ENCODE measurements around the gene ZDHHC8. TPM values are rescaled to one million over a fixed set of nuclear protein-coding genes. Genes with fewer than 3 reads are reported as not detected.

The ZDHHC8 gene
- total RNA-seq, 1 donor from 2014 or later, result 88.0 TPM

- peaks cover 58% of the 10 kb centered on the region for H3K36me3 ChIP-seq
These were observed 45.5 kb upstream of the ZDHHC8 start for GRCh38 chr22:20086101-20086599.

DNA sequence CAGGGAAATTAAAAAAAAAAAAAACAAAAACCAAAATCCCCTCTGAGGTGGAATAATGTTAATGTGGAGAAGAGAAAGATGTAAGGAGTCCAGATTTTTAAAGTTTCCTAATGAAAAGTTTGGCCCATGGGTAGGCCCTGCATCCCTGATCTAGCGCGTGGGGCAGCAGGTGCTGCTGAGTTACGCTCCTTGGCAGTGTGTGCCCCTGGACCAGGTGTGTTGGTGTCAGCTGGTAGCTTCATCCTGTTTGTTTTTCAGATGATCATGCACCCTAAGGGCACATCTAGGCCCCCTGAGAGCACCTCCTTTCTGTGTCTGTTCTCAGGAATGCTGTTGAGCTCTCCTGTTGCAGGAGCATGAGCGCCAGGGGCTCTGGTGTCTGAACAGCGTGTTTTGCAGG, 44.8 kb upstream of the ZDHHC8 start:
- intact Hi-C loops (cut with DNase I), result no loop called here
- no peak overlapping the region for H3K4me3 ChIP-seq
- H3K27me3 ChIP-seq, result no peaks in the 10 kb centered on the region
- DNase-seq, result no peak
- H3K27ac ChIP-seq, result no peak overlapping the region
- peaks cover 28% of the 10 kb centered on the region for H3K4me1 ChIP-seq
- no peaks in the 10 kb centered on the region for H3K9me3 ChIP-seq
- no peak for ATAC-seq
- no peak for TF ChIP-seq CTCF (IDR thresholded peaks at IDR 0.05)
- H3K36me3 ChIP-seq, result peaks cover 64% of the 10 kb centered on the region

More at GRCh38 chr22:20086101-20086599, 45.5 kb upstream of the ZDHHC8 start:
- no peak for ATAC-seq
- intact Hi-C loops (cut with DNase I), result no loop called here
- no peak overlapping the region for H3K27ac ChIP-seq
- no peak for TF ChIP-seq CTCF (IDR thresholded peaks at IDR 0.05)
- no peak overlapping the region for H3K4me3 ChIP-seq
- H3K27me3 ChIP-seq, result no peaks in the 10 kb centered on the region
- no peaks in the 10 kb centered on the region for H3K9me3 ChIP-seq
- DNase-seq, result no peak
- peaks cover 34% of the 10 kb centered on the region for H3K4me1 ChIP-seq

DNA sequence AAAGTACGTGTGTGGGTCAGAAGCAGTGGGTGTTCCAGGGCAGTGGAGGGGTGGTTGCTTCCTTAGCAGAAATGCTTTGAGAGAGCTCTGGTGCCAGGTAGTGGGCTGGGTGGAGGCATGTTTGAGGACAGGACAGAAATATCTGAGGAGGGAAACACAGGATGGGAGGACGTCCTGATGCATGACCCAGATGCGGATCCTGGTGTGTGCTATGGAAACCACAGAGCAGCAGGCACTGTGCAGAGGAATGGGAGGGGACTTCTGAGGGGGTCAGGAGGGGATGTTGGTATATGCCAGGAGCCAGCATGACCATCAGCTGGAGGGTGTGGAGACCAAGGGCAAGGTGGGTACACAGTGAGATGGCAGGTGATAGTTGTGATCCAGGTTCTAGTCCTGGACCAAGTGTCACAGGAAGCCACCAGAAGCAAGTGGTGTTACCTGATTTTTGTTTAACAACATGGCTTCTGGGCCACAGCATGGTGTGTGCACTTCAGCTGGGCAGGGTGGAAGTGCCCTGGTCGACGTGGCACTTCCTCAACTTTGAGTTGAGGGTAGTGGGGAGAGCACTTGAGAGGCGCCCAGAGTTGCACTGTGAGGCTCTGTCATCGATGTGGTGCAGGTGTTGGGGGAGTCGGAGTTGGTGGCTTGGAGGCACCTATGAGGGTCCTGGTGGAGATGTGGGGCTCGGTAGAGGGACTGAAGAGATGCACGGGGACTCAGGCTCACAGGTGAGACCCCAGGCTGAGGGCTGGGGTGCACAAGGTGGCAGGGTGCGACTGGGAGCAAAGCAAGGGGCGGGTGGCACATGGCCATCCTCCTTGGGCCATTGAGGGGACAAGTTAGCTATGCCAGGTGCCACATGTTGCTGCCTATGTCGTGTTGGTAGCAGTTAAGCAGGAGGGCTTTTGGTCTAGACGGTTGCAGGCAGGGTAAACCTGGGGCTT, 44.0 kb upstream of the ZDHHC8 start:
- intact Hi-C loops (cut with DNase I), result no loop called here
- H3K4me1 ChIP-seq, result peaks cover 25% of the 10 kb centered on the region
- H3K27me3 ChIP-seq, result no peaks in the 10 kb centered on the region
- H3K27ac ChIP-seq, result no peak overlapping the region
- no peak for TF ChIP-seq CTCF (IDR thresholded peaks at IDR 0.05)
- no peaks in the 10 kb centered on the region for H3K9me3 ChIP-seq
- ATAC-seq, result no peak
- no peak overlapping the region for H3K4me3 ChIP-seq
- no peak for DNase-seq
- peaks cover 73% of the 10 kb centered on the region for H3K36me3 ChIP-seq

DNA sequence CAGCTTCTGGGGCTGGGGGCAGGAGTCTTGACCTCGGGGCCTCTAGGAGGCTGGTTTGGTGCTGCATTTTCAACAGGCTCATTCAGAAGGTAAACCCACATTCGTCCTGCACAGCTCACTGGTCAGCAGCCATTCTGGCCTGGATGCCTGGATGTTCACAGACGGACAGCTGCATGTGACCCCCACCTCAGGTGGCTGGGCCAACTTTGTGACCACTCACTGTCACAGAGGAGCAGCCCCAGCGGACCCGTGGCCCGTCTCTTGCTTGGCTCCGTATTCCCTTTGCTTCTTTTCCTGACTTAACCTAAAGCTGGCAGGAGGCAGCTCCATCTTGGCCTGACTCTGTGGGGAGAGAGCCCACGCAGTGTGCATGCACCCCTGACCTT, 43.3 kb upstream of the ZDHHC8 start:
- Histone ChIP-seq H3K4me3 (no peak overlapping the region), H3K4me1 (peaks cover 19% of the 10 kb centered on the region), H3K36me3 (peaks cover 79% of the 10 kb centered on the region), H3K9me3 (no peaks in the 10 kb centered on the region), H3K27me3 (no peaks in the 10 kb centered on the region), H3K27ac (no peak overlapping the region)
- ATAC-seq, result no peak
- TF ChIP-seq CTCF (IDR thresholded peaks at IDR 0.05), result no peak
- intact Hi-C loops (cut with DNase I), result no loop called here
- no peak for DNase-seq

DNA sequence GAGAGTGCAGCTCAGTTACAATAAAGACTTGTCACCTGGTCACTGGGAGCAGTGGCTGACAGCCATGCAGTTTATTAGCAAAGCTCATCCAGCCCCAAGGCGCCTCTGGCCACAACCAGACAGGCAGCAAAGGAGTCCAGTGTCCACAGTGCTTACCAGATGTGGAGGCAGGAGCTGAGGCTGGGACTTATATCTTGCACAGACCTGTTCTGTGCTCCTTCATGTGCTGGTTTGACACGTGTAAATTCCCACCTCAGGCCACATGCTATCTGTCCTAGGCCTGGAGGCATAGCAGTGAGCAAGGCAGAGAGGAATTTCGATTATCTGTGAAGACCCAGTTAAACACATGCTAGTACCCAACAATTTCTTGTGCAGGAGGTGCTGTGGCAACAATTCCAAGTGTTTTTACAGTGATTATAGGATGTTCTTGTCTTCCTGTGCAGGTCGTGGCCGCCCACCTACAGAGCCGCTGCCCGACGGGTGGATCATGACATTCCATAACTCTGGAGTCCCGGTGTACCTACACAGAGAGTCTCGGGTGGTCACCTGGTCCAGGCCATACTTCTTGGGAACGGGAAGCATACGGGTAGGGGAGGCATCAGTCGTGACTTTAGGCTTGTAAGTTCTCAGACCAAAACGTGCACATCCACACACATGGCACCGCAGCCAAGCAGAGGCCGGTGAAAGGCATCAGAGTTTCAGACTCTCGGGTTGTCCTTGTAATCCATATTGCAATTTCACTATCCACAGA, 42.2 kb upstream of the ZDHHC8 start:
- H3K27me3 ChIP-seq, result no peaks in the 10 kb centered on the region
- intact Hi-C loops (cut with DNase I), result no loop called here
- no peaks in the 10 kb centered on the region for H3K9me3 ChIP-seq
- H3K4me1 ChIP-seq, result peaks cover 9% of the 10 kb centered on the region
- no peak for TF ChIP-seq CTCF (IDR thresholded peaks at IDR 0.05)
- H3K4me3 ChIP-seq, result no peak overlapping the region
- no peak overlapping the region for H3K27ac ChIP-seq
- DNase-seq (no peak), ATAC-seq (no peak)
- peaks cover 91% of the 10 kb centered on the region for H3K36me3 ChIP-seq

Measured in upper lobe of right lung (tissue), 1 donor.